ENCODE results near the gene MAGI3.

Gene MAGI3

DNA sequence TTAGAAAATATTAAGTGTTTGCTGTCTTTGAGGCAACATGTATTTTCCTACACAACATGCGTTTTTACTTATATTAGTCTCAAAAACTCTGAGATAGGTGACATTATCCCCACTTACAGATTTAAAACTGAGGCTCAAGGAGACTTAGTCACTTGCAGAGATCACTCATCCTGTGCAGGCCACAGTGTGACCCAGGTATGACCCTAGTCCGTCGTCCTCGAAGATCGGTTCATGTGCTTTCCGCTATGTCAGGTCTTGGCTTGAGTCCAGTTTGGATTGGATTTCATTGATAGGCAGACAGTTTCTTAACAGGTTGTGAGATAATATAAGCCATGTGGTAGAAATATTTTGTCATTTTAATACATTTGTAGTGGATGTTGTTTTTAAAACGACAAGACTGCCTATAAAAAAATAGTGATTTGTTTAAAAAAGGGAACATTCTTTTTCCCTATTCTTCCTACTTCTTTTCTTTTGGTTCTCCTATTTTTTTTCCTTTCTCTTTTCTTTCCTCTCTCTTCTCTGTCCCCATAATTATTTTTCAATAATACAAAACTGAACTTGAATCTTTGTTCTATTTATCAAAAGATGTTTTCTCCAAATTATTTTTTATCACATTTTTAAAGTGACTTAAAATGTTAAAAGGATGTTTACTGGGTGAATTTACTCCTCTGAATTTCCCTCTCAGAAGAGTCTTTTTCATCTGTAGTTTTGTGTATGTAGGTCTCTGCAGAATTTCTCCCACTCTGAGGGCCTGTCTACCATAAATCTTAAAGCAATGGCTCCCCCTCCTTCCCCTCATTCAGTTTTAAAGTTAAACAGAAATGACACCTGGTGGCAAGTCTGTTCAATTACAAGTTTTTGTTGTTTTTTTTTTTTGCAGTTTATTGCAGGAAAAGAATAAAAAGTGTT lies 287.2 kb downstream of the MAGI3 start:
- H2BK120ac ChIP-seq (ENCODE audit: low read depth, low read length) = no peak overlapping the region
- H3K18ac ChIP-seq (ENCODE audit: low read length) = no peak overlapping the region
- H3K4me1 ChIP-seq (ENCODE audit: control insufficient read depth in 2 of 2, insufficient read depth in 1 of 2, low read depth in 1 of 2, low read length in 2 of 2) = no peaks in the 10 kb centered on the region
- H3K79me1 ChIP-seq (ENCODE audit: low read depth, low read length) = no peaks in the 10 kb centered on the region
- no peak overlapping the region for H4K8ac ChIP-seq (ENCODE audit: low read depth, low read length)
- no peak overlapping the region for H3K4me2 ChIP-seq (ENCODE audit: insufficient read depth, low read length, poor library complexity, severe bottlenecking)
- no peak overlapping the region for H3K14ac ChIP-seq (ENCODE audit: low read length)
- H2BK5ac ChIP-seq (ENCODE audit: low read length) = no peak overlapping the region
- H3K9ac ChIP-seq (ENCODE audit: low read depth, low read length, poor library complexity) = no peak overlapping the region
- H2AK5ac ChIP-seq (ENCODE audit: low read depth, low read length) = no peak overlapping the region
- H2BK15ac ChIP-seq (ENCODE audit: low read length) = no peak overlapping the region
- no peak overlapping the region for H3K4me3 ChIP-seq (ENCODE audit: low read length in 2 of 2)
- H3K23ac ChIP-seq (ENCODE audit: low read depth, low read length, poor library complexity) = no peak overlapping the region
- no peaks in the 10 kb centered on the region for H3K27me3 ChIP-seq (ENCODE audit: control insufficient read depth in 3 of 3, insufficient read depth in 3 of 3, low read depth in 1 of 3, low read length in 3 of 3)
- H3K27ac ChIP-seq (replicated peaks; ENCODE audit: low read length) = no peak overlapping the region
- peak; percentile 31 for DNase-seq (ENCODE audit: low spot score)
- H3K9me3 ChIP-seq (replicated peaks in 1 of 2; ENCODE audit: control insufficient read depth in 2 of 2, insufficient read depth in 1 of 2, low read depth in 1 of 2, low read length in 2 of 2) = no peaks in the 10 kb centered on the region
- no CpG with 5 or more reads among the region's 7 CpGs for WGBS, 2 donors (ENCODE audit: extremely low coverage in 2 of 2, insufficient read length in 2 of 2, insufficient replicate concordance in 1 of 2)
- H4K91ac ChIP-seq (ENCODE audit: low read depth, low read length, poor library complexity) = no peak overlapping the region
- no peak overlapping the region for H2AFZ ChIP-seq (ENCODE audit: low read length)
- H3K4ac ChIP-seq (ENCODE audit: low read length) = no peak overlapping the region
- peaks cover 4 to 27% of the 10 kb centered on the region in 2 donors for H3K36me3 ChIP-seq (replicated peaks in 1 of 2; ENCODE audit: control insufficient read depth in 2 of 2, insufficient read depth in 2 of 2, low read length in 2 of 2)
- H2BK12ac ChIP-seq (ENCODE audit: low read length) = no peak overlapping the region

DNA sequence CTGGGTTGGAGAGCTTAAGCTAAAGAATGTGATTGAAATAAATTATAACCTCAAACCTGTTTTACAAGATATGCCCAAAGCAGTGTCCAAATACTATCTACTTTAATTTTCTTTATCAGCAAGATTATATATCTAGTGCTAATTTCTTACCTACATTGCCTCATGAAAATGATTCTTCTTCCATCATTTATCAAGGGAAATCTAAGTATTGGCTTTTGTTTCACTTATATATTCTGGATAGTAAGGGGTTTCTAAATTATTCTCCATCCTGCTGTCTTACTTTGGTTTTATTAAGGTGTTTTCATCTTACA lies 287.8 kb downstream of the MAGI3 start:
- H3K9ac ChIP-seq (ENCODE audit: low read depth, low read length, poor library complexity) = no peak overlapping the region
- no peak overlapping the region for H2BK12ac ChIP-seq (ENCODE audit: low read length)
- H3K27ac ChIP-seq (replicated peaks; ENCODE audit: low read length) = no peak overlapping the region
- no peak overlapping the region for H3K4me3 ChIP-seq (ENCODE audit: low read length in 2 of 2)
- no peak overlapping the region for H2AFZ ChIP-seq (ENCODE audit: low read length)
- H3K36me3 ChIP-seq (replicated peaks in 1 of 2; ENCODE audit: control insufficient read depth in 2 of 2, insufficient read depth in 2 of 2, low read length in 2 of 2) = peaks cover 4 to 28% of the 10 kb centered on the region in 2 donors
- no peak overlapping the region for H2AK5ac ChIP-seq (ENCODE audit: low read depth, low read length)
- no peak overlapping the region for H3K4me2 ChIP-seq (ENCODE audit: insufficient read depth, low read length, poor library complexity, severe bottlenecking)
- no peaks in the 10 kb centered on the region for H3K27me3 ChIP-seq (ENCODE audit: control insufficient read depth in 3 of 3, insufficient read depth in 3 of 3, low read depth in 1 of 3, low read length in 3 of 3)
- H3K23ac ChIP-seq (ENCODE audit: low read depth, low read length, poor library complexity) = no peak overlapping the region
- H3K14ac ChIP-seq (ENCODE audit: low read length) = no peak overlapping the region
- no peak overlapping the region for H2BK15ac ChIP-seq (ENCODE audit: low read length)
- H4K8ac ChIP-seq (ENCODE audit: low read depth, low read length) = no peak overlapping the region
- H3K79me1 ChIP-seq (ENCODE audit: low read depth, low read length) = no peaks in the 10 kb centered on the region
- H3K4me1 ChIP-seq (ENCODE audit: control insufficient read depth in 2 of 2, insufficient read depth in 1 of 2, low read depth in 1 of 2, low read length in 2 of 2) = no peaks in the 10 kb centered on the region
- H3K4ac ChIP-seq (ENCODE audit: low read length) = no peak overlapping the region
- no peak overlapping the region for H3K18ac ChIP-seq (ENCODE audit: low read length)
- no peak overlapping the region for H2BK120ac ChIP-seq (ENCODE audit: low read depth, low read length)
- no peak overlapping the region for H2BK5ac ChIP-seq (ENCODE audit: low read length)
- DNase-seq (ENCODE audit: low spot score) = no peak
- no peak overlapping the region for H4K91ac ChIP-seq (ENCODE audit: low read depth, low read length, poor library complexity)
- no peaks in the 10 kb centered on the region for H3K9me3 ChIP-seq (replicated peaks in 1 of 2; ENCODE audit: control insufficient read depth in 2 of 2, insufficient read depth in 1 of 2, low read depth in 1 of 2, low read length in 2 of 2)

DNA sequence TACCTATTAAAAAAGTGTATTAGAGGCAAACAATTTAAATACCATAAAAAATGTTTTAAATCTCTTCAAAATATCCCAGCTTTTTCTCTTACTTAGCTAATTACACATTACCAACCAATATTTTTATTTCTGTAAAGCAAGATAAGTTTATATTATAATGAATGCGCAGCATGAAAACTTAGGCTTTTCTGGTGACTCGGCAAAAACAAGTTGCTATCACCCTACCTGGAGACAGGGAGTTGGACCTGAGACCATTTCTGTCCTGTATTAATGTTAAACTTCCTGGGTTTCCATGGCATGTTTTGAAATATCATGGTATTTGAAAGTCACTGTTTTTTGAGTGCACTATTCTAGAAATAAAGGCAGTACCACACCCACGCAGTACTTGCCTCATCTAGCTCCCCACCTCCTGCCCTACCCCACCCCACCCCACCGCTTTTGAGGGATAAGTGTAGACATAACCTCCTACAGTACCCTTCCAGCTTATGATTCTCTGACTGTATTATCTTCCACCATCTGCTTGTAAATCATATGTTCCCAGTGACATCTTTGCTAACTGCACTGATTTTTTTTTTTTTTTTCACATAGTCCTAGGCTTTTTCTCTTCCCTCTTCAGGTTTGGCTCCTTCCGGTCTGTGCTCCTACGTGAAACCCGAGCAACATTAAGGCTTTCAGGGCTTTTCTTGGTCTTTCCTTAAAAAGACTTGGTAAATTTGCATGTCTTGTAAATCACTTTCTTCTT lies 291.5 kb downstream of the MAGI3 start:
- Histone ChIP-seq H3K27ac (replicated peaks; ENCODE audit: low read length) (no peak overlapping the region), H3K4me1 (ENCODE audit: control insufficient read depth in 2 of 2, insufficient read depth in 1 of 2, low read depth in 1 of 2, low read length in 2 of 2) (no peaks in the 10 kb centered on the region), H3K79me1 (ENCODE audit: low read depth, low read length) (no peaks in the 10 kb centered on the region), H3K23ac (ENCODE audit: low read depth, low read length, poor library complexity) (no peak overlapping the region), H3K9me3 (replicated peaks in 1 of 2; ENCODE audit: control insufficient read depth in 2 of 2, insufficient read depth in 1 of 2, low read depth in 1 of 2, low read length in 2 of 2) (no peaks in the 10 kb centered on the region), H3K27me3 (ENCODE audit: control insufficient read depth in 3 of 3, insufficient read depth in 3 of 3, low read depth in 1 of 3, low read length in 3 of 3) (no peaks in the 10 kb centered on the region), H3K36me3 (replicated peaks in 1 of 2; ENCODE audit: control insufficient read depth in 2 of 2, insufficient read depth in 2 of 2, low read length in 2 of 2) (peaks cover 2 to 47% of the 10 kb centered on the region in 2 donors), H2BK12ac (ENCODE audit: low read length) (no peak overlapping the region), H2AFZ (ENCODE audit: low read length) (no peak overlapping the region), H2BK5ac (ENCODE audit: low read length) (no peak overlapping the region), H3K18ac (ENCODE audit: low read length) (no peak overlapping the region), H3K4me3 (ENCODE audit: low read length in 2 of 2) (no peak overlapping the region), H2BK15ac (ENCODE audit: low read length) (no peak overlapping the region), H4K8ac (ENCODE audit: low read depth, low read length) (no peak overlapping the region), H2AK5ac (ENCODE audit: low read depth, low read length) (no peak overlapping the region), H2BK120ac (ENCODE audit: low read depth, low read length) (no peak overlapping the region), H3K4ac (ENCODE audit: low read length) (no peak overlapping the region), H3K14ac (ENCODE audit: low read length) (no peak overlapping the region), H3K4me2 (ENCODE audit: insufficient read depth, low read length, poor library complexity, severe bottlenecking) (no peak overlapping the region), H3K9ac (ENCODE audit: low read depth, low read length, poor library complexity) (no peak overlapping the region), H4K91ac (ENCODE audit: low read depth, low read length, poor library complexity) (no peak overlapping the region)
- DNase-seq (ENCODE audit: low spot score) = no peak
- WGBS, 2 donors (ENCODE audit: extremely low coverage in 2 of 2, insufficient read length in 2 of 2, insufficient replicate concordance in 1 of 2) = no CpG with 5 or more reads among the region's 7 CpGs

DNA sequence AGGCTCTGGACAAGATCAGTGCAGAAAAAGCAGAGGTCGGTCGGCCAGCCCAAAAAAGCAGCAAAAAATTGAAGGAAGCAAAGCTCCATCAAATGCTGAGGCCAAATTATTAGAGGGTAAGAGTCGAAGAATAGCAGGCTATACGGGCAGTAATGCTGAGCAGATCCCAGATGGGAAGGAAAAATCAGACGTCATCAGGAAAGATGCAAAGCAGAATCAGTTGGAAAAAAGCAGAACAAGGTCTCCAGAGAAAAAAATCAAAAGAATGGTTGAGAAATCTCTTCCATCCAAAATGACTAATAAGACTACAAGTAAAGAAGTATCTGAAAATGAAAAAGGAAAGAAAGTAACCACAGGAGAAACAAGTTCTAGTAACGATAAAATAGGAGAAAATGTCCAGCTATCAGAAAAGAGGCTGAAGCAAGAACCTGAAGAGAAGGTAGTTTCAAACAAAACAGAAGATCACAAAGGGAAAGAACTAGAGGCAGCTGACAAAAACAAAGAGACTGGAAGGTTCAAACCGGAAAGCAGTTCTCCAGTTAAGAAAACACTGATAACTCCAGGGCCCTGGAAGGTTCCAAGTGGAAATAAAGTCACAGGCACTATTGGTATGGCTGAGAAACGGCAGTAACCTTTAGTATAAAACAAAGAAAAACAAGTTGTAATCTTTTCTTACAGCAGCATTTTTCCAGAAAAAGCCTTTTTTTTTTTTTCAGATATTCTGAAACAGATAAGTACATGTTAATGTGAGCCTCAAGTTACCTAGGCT lies 293.3 kb downstream of the MAGI3 start:
- no peak overlapping the region for H3K14ac ChIP-seq (ENCODE audit: low read length)
- H2BK12ac ChIP-seq (ENCODE audit: low read length) = no peak overlapping the region
- H3K27ac ChIP-seq (replicated peaks; ENCODE audit: low read length) = no peak overlapping the region

More for the DNA sequence above, 293.3 kb downstream of the MAGI3 start:
- Histone ChIP-seq H3K4me2 (ENCODE audit: insufficient read depth, low read length, poor library complexity, severe bottlenecking) (no peak overlapping the region), H3K79me1 (ENCODE audit: low read depth, low read length) (no peaks in the 10 kb centered on the region), H3K4ac (ENCODE audit: low read length) (no peak overlapping the region), H2BK5ac (ENCODE audit: low read length) (no peak overlapping the region), H3K23ac (ENCODE audit: low read depth, low read length, poor library complexity) (no peak overlapping the region), H3K4me3 (ENCODE audit: low read length in 2 of 2) (no peak overlapping the region), H3K27me3 (ENCODE audit: control insufficient read depth in 3 of 3, insufficient read depth in 3 of 3, low read depth in 1 of 3, low read length in 3 of 3) (no peaks in the 10 kb centered on the region), H2BK15ac (ENCODE audit: low read length) (no peak overlapping the region), H2BK120ac (ENCODE audit: low read depth, low read length) (no peak overlapping the region), H3K9me3 (replicated peaks in 1 of 2; ENCODE audit: control insufficient read depth in 2 of 2, insufficient read depth in 1 of 2, low read depth in 1 of 2, low read length in 2 of 2) (no peaks in the 10 kb centered on the region), H3K36me3 (replicated peaks in 1 of 2; ENCODE audit: control insufficient read depth in 2 of 2, insufficient read depth in 2 of 2, low read length in 2 of 2) (peaks cover 2 to 54% of the 10 kb centered on the region in 2 donors), H3K9ac (ENCODE audit: low read depth, low read length, poor library complexity) (no peak overlapping the region), H3K18ac (ENCODE audit: low read length) (no peak overlapping the region), H2AK5ac (ENCODE audit: low read depth, low read length) (no peak overlapping the region), H2AFZ (ENCODE audit: low read length) (no peak overlapping the region), H4K8ac (ENCODE audit: low read depth, low read length) (no peak overlapping the region), H3K4me1 (ENCODE audit: control insufficient read depth in 2 of 2, insufficient read depth in 1 of 2, low read depth in 1 of 2, low read length in 2 of 2) (no peaks in the 10 kb centered on the region), H4K91ac (ENCODE audit: low read depth, low read length, poor library complexity) (no peak overlapping the region)
- WGBS, 2 donors (ENCODE audit: extremely low coverage in 2 of 2, insufficient read length in 2 of 2, insufficient replicate concordance in 1 of 2) = no CpG with 5 or more reads among the region's 8 CpGs
- DNase-seq (ENCODE audit: low spot score) = no peak
